Fibroblast of mammary gland (primary cell): ENCODE results near the gene RAPGEF2.

ENCODE experiments used
- DNase-seq: peaks from one replicate; pipeline ENCODE4 v3.0.0-alpha.2; 2010; ENCODE audit warnings: low read depth
- H3K4me3 ChIP-seq: 2 replicates; pipeline ENCODE4 v1.5.1; 2011; ENCODE audit warnings: low read depth, mild to moderate bottlenecking, low read length, moderate library complexity; ENCODE audit not compliant: control insufficient read depth
- CTCF ChIP-seq: conservative IDR thresholded peaks from 2 replicates; pipeline ENCODE4 v1.5.1; 2011; ENCODE audit warnings: low read depth, low read length, inconsistent platforms; ENCODE audit not compliant: control insufficient read depth, insufficient read depth

Gene RAPGEF2

GRCh38 chr4:159171287-159171686, 68.4 kb downstream of the RAPGEF2 start:
- peak; percentile 16 for DNase-seq
- no peak for TF ChIP-seq CTCF
- H3K4me3 ChIP-seq = no peak overlapping the region

GRCh38 chr4:159173886-159174285, 71.0 kb downstream of the RAPGEF2 start:
- TF ChIP-seq CTCF = no peak
- no peak overlapping the region for H3K4me3 ChIP-seq
- no peak for DNase-seq

GRCh38 chr4:159174645-159175084, 71.8 kb downstream of the RAPGEF2 start:
- no peak for DNase-seq
- no peak overlapping the region for H3K4me3 ChIP-seq
- no peak for TF ChIP-seq CTCF

- H3K4me3 ChIP-seq = no peak overlapping the region
- DNase-seq = peak; percentile 90
- peak; percentile 81 for TF ChIP-seq CTCF
These were observed 72.5 kb downstream of the RAPGEF2 start for GRCh38 chr4:159175085-159175988.

GRCh38 chr4:159175989-159176375, 73.1 kb downstream of the RAPGEF2 start:
- no peak overlapping the region for H3K4me3 ChIP-seq
- DNase-seq = no peak

More at GRCh38 chr4:159175989-159176375, 73.1 kb downstream of the RAPGEF2 start:
- TF ChIP-seq CTCF = no peak
